Thyroid gland (tissue), 4 donors: ENCODE results near the gene HSD17B12. TPM values are rescaled to one million over a fixed set of nuclear protein-coding genes. Genes with fewer than 3 reads are reported as not detected.

Source experiments
- DNase-seq, 2 donors: peaks; one replicate each; pipeline ENCODE4 v3.0.0-alpha.2; 2019
- H3K27ac ChIP-seq, 3 donors: fragments of 200-600 bp; sonication (generic); 1 replicate in 2 of 3; 2 replicates in 1 of 3; pipeline ENCODE4 v1.5.1; 2016 to 2019; ENCODE audit warnings: mild to moderate bottlenecking in 1 of 3, moderate library complexity in 1 of 3
- H3K27me3 ChIP-seq: fragments of 200-600 bp; sonication (generic); one replicate; pipeline ENCODE4 v1.5.1; 2019
- H3K36me3 ChIP-seq, 2 donors: fragments of 200-600 bp; sonication (generic); one replicate each; pipeline ENCODE4 v1.5.1; 2016 to 2019
- H3K4me1 ChIP-seq, 2 donors: fragments of 200-600 bp; sonication (generic); one replicate each; pipeline ENCODE4 v1.5.1; 2017 to 2019
- H3K4me3 ChIP-seq, 3 donors: fragments of 200-600 bp; sonication (generic); replicated peaks in 1 of 3; 1 replicate in 2 of 3; 2 replicates in 1 of 3; pipeline ENCODE4 v1.5.1; 2016; ENCODE audit warnings: mild to moderate bottlenecking in 1 of 3
- H3K9me3 ChIP-seq: fragments of 200-600 bp; sonication (generic); one replicate; pipeline ENCODE4 v1.5.1; 2017
- CTCF ChIP-seq, 6 experiments: fragments of 200-600 bp in 3 of 6; fragments of 450-650 bp in 3 of 6; sonication (generic) in 3 of 6; IDR thresholded peaks; one replicate each; pipeline ENCODE4 v1.5.1; 2016 to 2019; ENCODE audit warnings: antibody characterized with exemption in 6 of 6, mild to moderate bottlenecking in 2 of 6, inconsistent platforms in 1 of 6, moderate library complexity in 1 of 6
- POLR2A ChIP-seq, 2 donors: fragments of 450-650 bp; IDR thresholded peaks; one replicate each; pipeline ENCODE4 v1.6.1; 2017; ENCODE audit warnings: antibody characterized with exemption in 2 of 2, mild to moderate bottlenecking in 2 of 2, moderate library complexity in 1 of 2
- WGBS, 2 donors: methylation state at CpG; one replicate each; pipeline ENCODE4 v1.1.5; 2017; 5-methylcytosine and 5-hydroxymethylcytosine counted together
- intact Hi-C: fragments of 100-400 bp; cut with DNase I; formaldehyde crosslinking; loops from one replicate; pipeline ENCODE4 v1.15.1; 2023
- total RNA-seq, 4 donors: library from RNA; depleted of rRNA; stranded (reverse); fragments of >200 nt; gene quantifications; one replicate each; pipeline ENCODE4 v1.2.3, GENCODE V29; 2016

The HSD17B12 gene
- total RNA-seq, 4 donors from 2014 or later = 70.1 to 104 (median 94.4) TPM

DNA sequence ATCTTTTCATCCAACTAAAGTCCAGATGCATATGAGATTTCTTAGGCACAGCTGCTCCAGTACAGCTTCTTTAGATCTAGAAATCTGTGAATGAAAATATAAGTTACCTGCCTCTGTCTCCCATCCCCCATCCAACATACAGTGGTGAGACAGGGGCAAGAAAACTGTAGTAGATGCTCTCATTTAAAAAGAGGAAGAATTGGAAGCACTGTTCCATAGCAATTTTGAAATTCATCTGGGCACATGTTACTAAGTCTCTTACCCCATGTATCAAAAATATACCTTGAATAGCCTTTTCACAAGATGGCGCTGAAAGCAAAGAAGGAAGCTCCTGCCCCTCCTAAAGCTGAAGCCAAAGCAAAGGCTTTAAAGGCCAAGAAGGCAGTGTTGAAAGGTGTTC, 37.8 kb downstream of the HSD17B12 start:
- H3K4me3 ChIP-seq = no peak overlapping the region
- no peak for TF ChIP-seq CTCF (IDR thresholded peaks at IDR 0.05)
- 95 to 100% methylated on average over 1 of the region's 1 CpG for WGBS, 2 donors
- H3K9me3 ChIP-seq = no peaks in the 10 kb centered on the region
- no peak for DNase-seq
- no peaks in the 10 kb centered on the region for H3K36me3 ChIP-seq
- H3K27me3 ChIP-seq = no peaks in the 10 kb centered on the region
- intact Hi-C loops = no loop called here
- H3K27ac ChIP-seq = no peak overlapping the region
- H3K4me1 ChIP-seq = no peaks in the 10 kb centered on the region

GRCh38 chr11:43723617-43724016, 43.1 kb downstream of the HSD17B12 start:
- Histone ChIP-seq H3K4me1 (no peaks in the 10 kb centered on the region), H3K4me3 (no peak overlapping the region), H3K27me3 (no peaks in the 10 kb centered on the region), H3K36me3 (no peaks in the 10 kb centered on the region), H3K9me3 (no peaks in the 10 kb centered on the region), H3K27ac (no peak overlapping the region)
- DNase-seq = no peak
- intact Hi-C loops = no loop called here
- no peak for TF ChIP-seq CTCF (IDR thresholded peaks at IDR 0.05)
- TF ChIP-seq POLR2A (IDR thresholded peaks at IDR 0.05) = no peak
- 70% methylated on average over 3 of the region's 3 CpGs for WGBS, 2 donors

DNA sequence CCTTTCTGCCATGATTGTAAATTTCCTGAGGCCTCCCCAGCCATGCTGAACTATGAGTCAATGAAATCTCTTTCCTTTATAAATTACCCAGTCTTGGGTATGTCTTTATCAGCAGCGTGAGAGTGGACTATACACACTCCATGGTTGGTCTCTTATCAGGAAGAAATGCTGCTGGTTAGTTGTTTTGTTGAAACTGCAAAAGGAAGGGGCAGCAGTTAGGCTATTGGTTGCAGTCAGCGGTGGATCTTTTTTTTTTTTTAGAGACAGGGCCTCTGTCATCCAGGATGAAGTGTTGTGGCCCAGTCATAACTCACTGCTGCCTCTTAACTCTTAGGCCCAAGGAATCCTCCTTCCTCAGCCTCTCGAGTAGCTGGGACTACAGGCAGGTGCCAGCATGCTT, 51.7 kb downstream of the HSD17B12 start:
- 84 to 90% methylated on average over 3 of the region's 3 CpGs for WGBS, 2 donors
- H3K4me3 ChIP-seq = no peak overlapping the region
- DNase-seq = no peak
- no peaks in the 10 kb centered on the region for H3K36me3 ChIP-seq
- H3K4me1 ChIP-seq = peaks cover 16% of the 10 kb centered on the region in 2 donors
- H3K27ac ChIP-seq = no peak overlapping the region
- intact Hi-C loops = no loop called here
- TF ChIP-seq CTCF (IDR thresholded peaks at IDR 0.05) (no peak), POLR2A (IDR thresholded peaks at IDR 0.05) (no peak)
- H3K27me3 ChIP-seq = no peaks in the 10 kb centered on the region
- no peaks in the 10 kb centered on the region for H3K9me3 ChIP-seq

DNA sequence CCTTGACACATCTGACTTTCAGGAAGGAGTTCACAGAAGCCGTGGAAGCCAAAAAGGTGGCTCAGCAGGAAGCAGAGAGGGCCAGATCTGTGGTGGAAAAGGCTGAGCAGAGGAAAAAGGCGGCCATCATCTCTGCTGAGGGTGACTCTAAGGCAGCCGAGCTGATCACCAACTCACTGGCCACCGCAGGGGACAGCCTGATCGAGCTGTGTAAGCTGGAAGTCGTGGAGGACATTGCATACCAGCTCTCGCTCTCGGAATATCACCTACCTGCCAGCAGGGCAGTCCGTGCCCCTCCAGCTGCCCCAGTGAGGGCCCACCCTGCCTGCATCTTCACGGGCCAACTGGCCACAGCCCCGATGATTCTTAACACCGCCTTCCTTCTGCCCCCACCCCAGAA, 53.7 kb downstream of the HSD17B12 start:
- DNase-seq = no peak
- Histone ChIP-seq H3K4me1 (peaks cover 30 to 37% of the 10 kb centered on the region in 2 donors), H3K27me3 (no peaks in the 10 kb centered on the region), H3K27ac (no peak overlapping the region), H3K4me3 (no peak overlapping the region), H3K9me3 (no peaks in the 10 kb centered on the region), H3K36me3 (no peaks in the 10 kb centered on the region)
- intact Hi-C loops = no loop called here
- TF ChIP-seq POLR2A (IDR thresholded peaks at IDR 0.05) (no peak), CTCF (IDR thresholded peaks at IDR 0.05) (no peak)
- 97 to 99% methylated on average over 12 of the region's 12 CpGs for WGBS, 2 donors

DNA sequence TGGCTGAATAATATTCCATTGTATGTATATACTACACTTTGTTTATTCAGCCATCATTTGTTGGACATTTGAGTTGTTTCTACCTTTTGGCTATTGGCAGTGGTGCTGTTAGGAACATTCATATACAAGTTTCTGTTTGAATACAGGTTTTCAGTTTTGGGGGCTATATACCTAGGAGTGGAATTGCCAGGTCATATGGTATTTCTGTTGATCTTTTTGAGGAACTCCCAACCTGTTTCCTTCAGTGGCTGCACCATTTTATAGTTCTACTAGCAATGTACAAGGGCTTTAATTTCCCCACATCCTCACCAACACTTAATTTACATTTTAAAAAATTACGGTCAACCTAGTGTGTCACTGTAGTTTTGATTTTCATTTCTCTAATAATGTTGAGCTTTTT, 54.6 kb downstream of the HSD17B12 start:
- no peak overlapping the region for H3K4me3 ChIP-seq
- no peak overlapping the region for H3K27ac ChIP-seq
- TF ChIP-seq CTCF (IDR thresholded peaks at IDR 0.05) = no peak
- TF ChIP-seq POLR2A (IDR thresholded peaks at IDR 0.05) = no peak
- intact Hi-C loops = no loop called here
- H3K9me3 ChIP-seq = no peaks in the 10 kb centered on the region
- no peak for DNase-seq
- H3K4me1 ChIP-seq = peaks cover 30 to 40% of the 10 kb centered on the region in 2 donors
- no peaks in the 10 kb centered on the region for H3K36me3 ChIP-seq
- 96 to 100% methylated on average over 1 of the region's 1 CpG for WGBS, 2 donors
- H3K27me3 ChIP-seq = no peaks in the 10 kb centered on the region
